Left ventricle myocardium inferior (tissue), 1 donor: ENCODE data around the gene NAV2. TPM values are rescaled to one million over a fixed set of nuclear protein-coding genes. Genes with fewer than 3 reads are reported as not detected.

Experiments used
- DNase-seq: peaks from one replicate; pipeline ENCODE4 v3.0.0-alpha.2; 2020
- H3K27ac ChIP-seq: fragments of 200-600 bp; replicated peaks from 2 replicates; pipeline ENCODE4 v1.8.0; 2021
- H3K27me3 ChIP-seq: fragments of 200-600 bp; 2 replicates; pipeline ENCODE4 v1.8.0; 2021; ENCODE audit warnings: low read depth
- H3K36me3 ChIP-seq: fragments of 200-600 bp; 2 replicates; pipeline ENCODE4 v1.8.0; 2021
- H3K4me1 ChIP-seq: fragments of 200-600 bp; 2 replicates; pipeline ENCODE4 v1.8.0; 2021
- H3K4me3 ChIP-seq: fragments of 200-600 bp; 2 replicates; pipeline ENCODE4 v1.8.0; 2021; ENCODE audit warnings: mild to moderate bottlenecking, moderate library complexity
- H3K9me3 ChIP-seq: fragments of 200-600 bp; replicated peaks from 2 replicates; pipeline ENCODE4 v1.8.0; 2021
- intact Hi-C: fragments of 100-400 bp; cut with micrococcal nuclease; formaldehyde crosslinking; loops from one replicate; pipeline ENCODE4 v1.11.0; 2022
- total RNA-seq: library from RNA; stranded (reverse); fragmentation: NEBNext Ultra II Directional; extraction: Animal tissue kit (Norgen Biotek cat#: 25700); gene quantifications from one replicate; pipeline ENCODE4 v1.2.1, GENCODE V29; 2021
- TF ChIP-seq, protein P1 (sequence below): fragments of 200-600 bp; IDR thresholded peaks from 2 replicates; pipeline ENCODE4 v1.8.0; 2021; ENCODE audit warnings: antibody characterized with exemption, mild to moderate bottlenecking, borderline replicate concordance
- donor health status: DM: no; HTN: yes; CAD: no; lungs with severe emphysema.

Gene NAV2
- total RNA-seq, 1 donor from 2014 or later, result 14.3 TPM

DNA sequence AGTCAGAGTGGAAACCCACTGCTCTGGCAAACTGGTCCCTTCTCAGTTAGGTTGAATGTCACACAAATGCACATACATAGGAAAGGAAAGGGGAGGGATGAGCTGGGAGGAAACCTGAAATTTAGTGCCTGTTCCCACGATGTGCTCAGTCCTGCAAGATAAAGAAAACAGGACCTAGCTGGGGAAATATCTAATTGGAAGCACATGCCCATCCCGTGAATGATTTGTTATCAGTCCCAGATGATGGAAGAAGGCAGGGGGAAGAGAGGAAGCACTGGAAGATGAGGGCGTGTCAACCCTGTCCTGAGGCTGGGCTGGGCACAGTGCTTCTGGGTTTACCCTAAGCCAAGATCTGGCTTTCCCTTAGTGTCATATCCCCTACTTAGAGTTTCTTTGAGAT, 173.9 kb downstream of the NAV2 start:
- intact Hi-C loops, result no loop called here
- Histone ChIP-seq H3K27me3 (no peaks in the 10 kb centered on the region), H3K4me1 (peaks cover 17% of the 10 kb centered on the region), H3K27ac (no peak overlapping the region), H3K36me3 (peaks cover 25% of the 10 kb centered on the region), H3K4me3 (no peak overlapping the region), H3K9me3 (no peaks in the 10 kb centered on the region)
- DNase-seq, result no peak
- TF ChIP-seq, protein P1, sequence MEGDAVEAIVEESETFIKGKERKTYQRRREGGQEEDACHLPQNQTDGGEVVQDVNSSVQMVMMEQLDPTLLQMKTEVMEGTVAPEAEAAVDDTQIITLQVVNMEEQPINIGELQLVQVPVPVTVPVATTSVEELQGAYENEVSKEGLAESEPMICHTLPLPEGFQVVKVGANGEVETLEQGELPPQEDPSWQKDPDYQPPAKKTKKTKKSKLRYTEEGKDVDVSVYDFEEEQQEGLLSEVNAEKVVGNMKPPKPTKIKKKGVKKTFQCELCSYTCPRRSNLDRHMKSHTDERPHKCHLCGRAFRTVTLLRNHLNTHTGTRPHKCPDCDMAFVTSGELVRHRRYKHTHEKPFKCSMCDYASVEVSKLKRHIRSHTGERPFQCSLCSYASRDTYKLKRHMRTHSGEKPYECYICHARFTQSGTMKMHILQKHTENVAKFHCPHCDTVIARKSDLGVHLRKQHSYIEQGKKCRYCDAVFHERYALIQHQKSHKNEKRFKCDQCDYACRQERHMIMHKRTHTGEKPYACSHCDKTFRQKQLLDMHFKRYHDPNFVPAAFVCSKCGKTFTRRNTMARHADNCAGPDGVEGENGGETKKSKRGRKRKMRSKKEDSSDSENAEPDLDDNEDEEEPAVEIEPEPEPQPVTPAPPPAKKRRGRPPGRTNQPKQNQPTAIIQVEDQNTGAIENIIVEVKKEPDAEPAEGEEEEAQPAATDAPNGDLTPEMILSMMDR, result no peak

DNA sequence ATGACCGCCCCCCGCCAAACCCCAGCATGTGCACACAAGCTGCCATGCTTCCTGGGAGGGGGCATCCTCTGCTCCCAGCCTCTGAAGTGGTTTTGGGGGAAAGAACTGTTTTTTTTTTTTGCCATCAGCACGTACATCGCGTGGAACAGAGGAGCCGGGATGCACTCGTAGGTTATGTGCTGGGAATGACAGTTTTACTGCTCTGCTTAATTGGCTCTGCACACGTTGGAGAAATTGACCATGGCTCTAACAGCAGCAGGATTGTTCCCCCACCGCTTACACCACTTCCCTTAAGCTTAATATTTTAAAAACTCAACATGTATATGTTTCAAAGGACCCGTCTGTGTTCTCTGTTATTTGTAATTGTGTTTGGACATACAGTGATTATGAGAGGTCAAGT, 175.2 kb downstream of the NAV2 start:
- DNase-seq, result no peak
- H3K36me3 ChIP-seq, result peaks cover 18% of the 10 kb centered on the region
- intact Hi-C loops, result no loop called here

DNA sequence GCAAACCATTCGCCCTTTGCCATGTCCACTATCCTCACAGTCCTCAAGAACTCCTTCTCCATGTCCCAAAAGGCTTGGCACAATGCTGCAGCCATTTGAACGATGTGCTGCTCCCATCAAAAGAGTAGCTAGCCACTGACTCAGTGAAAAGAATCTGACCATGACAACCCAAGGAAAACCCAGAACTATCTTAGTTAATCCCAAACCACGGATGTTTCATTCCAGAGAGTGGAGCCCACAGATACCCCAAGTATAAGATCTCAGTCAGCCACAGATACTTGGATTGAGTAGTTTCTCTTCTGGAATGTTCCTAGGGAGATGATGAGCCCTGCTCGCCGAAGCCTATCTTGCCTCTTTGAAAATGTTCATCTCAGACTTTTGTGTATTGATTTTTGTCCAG, 176.9 kb downstream of the NAV2 start:
- no peak for DNase-seq
- peaks cover 17% of the 10 kb centered on the region for H3K4me1 ChIP-seq
- TF ChIP-seq, protein P1, result no peak
- peaks cover 12% of the 10 kb centered on the region for H3K36me3 ChIP-seq
- H3K4me3 ChIP-seq, result no peak overlapping the region
- H3K27me3 ChIP-seq, result no peaks in the 10 kb centered on the region
- H3K27ac ChIP-seq, result no peak overlapping the region
- intact Hi-C loops, result no loop called here
- H3K9me3 ChIP-seq, result no peaks in the 10 kb centered on the region

More for the DNA sequence above, 175.2 kb downstream of the NAV2 start:
- H3K4me3 ChIP-seq, result no peak overlapping the region
- TF ChIP-seq, protein P1, result no peak
- H3K4me1 ChIP-seq, result peaks cover 17% of the 10 kb centered on the region
- H3K27ac ChIP-seq, result no peak overlapping the region
- H3K27me3 ChIP-seq, result no peaks in the 10 kb centered on the region
- no peaks in the 10 kb centered on the region for H3K9me3 ChIP-seq

DNA sequence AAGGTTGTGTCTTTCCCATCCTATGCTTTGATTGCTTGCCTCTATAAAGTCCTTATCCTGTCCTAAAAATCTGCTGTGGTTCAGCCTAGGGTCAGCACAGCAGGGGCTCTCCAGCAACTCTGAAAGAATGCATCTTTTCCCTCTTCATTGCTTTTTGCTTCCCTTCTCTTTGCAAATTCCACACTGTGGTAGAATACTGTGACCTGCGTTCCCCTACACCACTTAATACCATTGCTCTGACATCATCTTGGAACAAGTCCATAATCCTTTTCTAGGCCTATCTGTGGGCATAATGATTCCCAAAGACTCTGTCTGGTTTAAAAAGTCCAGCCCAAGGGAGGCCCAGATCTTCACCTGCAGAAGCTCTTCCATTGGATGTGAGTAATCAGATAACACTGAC, 177.7 kb downstream of the NAV2 start:
- intact Hi-C loops, result no loop called here
- Histone ChIP-seq H3K4me3 (no peak overlapping the region), H3K27me3 (no peaks in the 10 kb centered on the region), H3K4me1 (peaks cover 19% of the 10 kb centered on the region), H3K36me3 (peaks cover 7% of the 10 kb centered on the region), H3K27ac (no peak overlapping the region), H3K9me3 (no peaks in the 10 kb centered on the region)
- TF ChIP-seq, protein P1, result no peak
- DNase-seq, result no peak

DNA sequence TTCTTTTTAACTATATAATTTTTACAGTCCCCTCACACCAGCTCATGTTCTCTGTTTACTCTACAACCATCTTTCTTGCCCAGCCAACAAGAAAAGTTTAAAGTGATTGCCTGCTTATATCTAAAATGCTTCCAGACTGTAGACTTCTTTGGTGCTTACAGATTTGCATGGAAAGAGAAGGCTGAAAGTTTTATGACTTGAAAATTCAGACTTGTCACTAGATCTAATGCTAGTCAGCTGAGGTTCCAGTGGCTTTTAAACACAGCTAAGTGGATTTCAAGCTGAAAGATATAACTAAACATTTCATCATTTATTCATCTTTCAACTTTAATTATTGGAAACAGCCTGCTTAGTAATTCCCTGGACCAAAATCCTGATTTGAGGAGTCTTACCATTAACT, 178.4 kb downstream of the NAV2 start:
- TF ChIP-seq, protein P1, result no peak
- Histone ChIP-seq H3K27ac (no peak overlapping the region), H3K27me3 (no peaks in the 10 kb centered on the region), H3K9me3 (no peaks in the 10 kb centered on the region), H3K4me1 (peaks cover 21% of the 10 kb centered on the region), H3K36me3 (peaks cover 10% of the 10 kb centered on the region), H3K4me3 (no peak overlapping the region)
- intact Hi-C loops, result no loop called here
- no peak for DNase-seq

DNA sequence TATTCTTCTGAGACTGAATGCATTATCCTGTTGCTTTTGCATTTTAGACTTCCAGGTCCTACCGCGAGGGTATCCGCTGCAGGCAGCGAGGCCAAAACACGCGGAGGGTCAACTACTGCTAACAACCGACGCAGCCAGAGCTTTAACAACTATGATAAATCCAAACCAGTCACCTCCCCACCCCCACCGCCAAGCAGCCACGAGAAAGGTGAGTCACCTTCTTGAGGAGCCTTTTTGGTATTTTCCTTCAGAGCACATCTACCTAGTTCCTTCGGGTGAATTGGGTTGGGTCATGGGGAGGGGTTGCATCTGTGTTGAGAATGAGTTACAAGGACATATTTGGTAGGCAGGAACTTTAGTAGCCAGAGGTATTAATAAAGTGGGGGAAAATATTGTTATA, 179.8 kb downstream of the NAV2 start:
- no peak for DNase-seq
- Histone ChIP-seq H3K27me3 (no peaks in the 10 kb centered on the region), H3K27ac (no peak overlapping the region), H3K4me1 (peaks cover 21% of the 10 kb centered on the region), H3K36me3 (peaks cover 12% of the 10 kb centered on the region), H3K9me3 (no peaks in the 10 kb centered on the region), H3K4me3 (no peak overlapping the region)
- intact Hi-C loops, result no loop called here
- TF ChIP-seq, protein P1, result no peak
